WTC11 (cell line): Measurements from ENCODE around the gene CPEB1. TPM values are rescaled to one million over a fixed set of nuclear protein-coding genes. Genes with fewer than 3 reads are reported as not detected.

Source experiments
- AR ChIP-seq: fragments of 250-450 bp; sonication (Bioruptor Pico); IDR thresholded peaks from 2 replicates; pipeline ENCODE4 v1.9.0; 2021; ENCODE audit warnings: mild to moderate bottlenecking
- ATF2 ChIP-seq: sonication (generic); formaldehyde crosslinking; IDR thresholded peaks from 2 replicates; pipeline ENCODE4 v1.8.1; 2022; ENCODE audit warnings: low read depth, missing genetic modification reagents, borderline replicate concordance
- CDX4 ChIP-seq: fragments of 250-450 bp; sonication (Bioruptor Pico); IDR thresholded peaks from 2 replicates; pipeline ENCODE4 v1.9.0; 2021; ENCODE audit warnings: moderate library complexity, mild to moderate bottlenecking, inconsistent platforms, borderline replicate concordance
- CREM ChIP-seq: sonication (generic); formaldehyde crosslinking; IDR thresholded peaks from 2 replicates; pipeline ENCODE4 v1.8.1; 2022; ENCODE audit warnings: mild to moderate bottlenecking, missing genetic modification reagents, moderate library complexity
- CTCF ChIP-seq: fragments of 200-600 bp; IDR thresholded peaks from 2 replicates; pipeline ENCODE4 v1.8.0; 2022; ENCODE audit warnings: antibody characterized with exemption
- E2F1 ChIP-seq: sonication (generic); formaldehyde crosslinking; IDR thresholded peaks from 2 replicates; pipeline ENCODE4 v1.8.0; 2022; ENCODE audit warnings: mild to moderate bottlenecking, missing genetic modification reagents
- GTF2I ChIP-seq: fragments of 250-450 bp; sonication (Bioruptor Pico); conservative IDR thresholded peaks from 2 replicates; pipeline ENCODE4 v1.4.0; 2021; ENCODE audit warnings: mild to moderate bottlenecking
- HMGXB4 ChIP-seq: sonication (generic); formaldehyde crosslinking; IDR thresholded peaks from 2 replicates; pipeline ENCODE4 v1.8.1; 2023; ENCODE audit warnings: mild to moderate bottlenecking, moderate library complexity, missing genetic modification reagents
- IRF1 ChIP-seq: sonication (generic); formaldehyde crosslinking; IDR thresholded peaks from 2 replicates; pipeline ENCODE4 v1.8.0; 2023; ENCODE audit warnings: missing genetic modification reagents
- MAX ChIP-seq: sonication (generic); formaldehyde crosslinking; IDR thresholded peaks from 2 replicates; pipeline ENCODE4 v1.8.0; 2022; ENCODE audit warnings: mild to moderate bottlenecking, missing genetic modification reagents
- NFE2L1 ChIP-seq: sonication (generic); formaldehyde crosslinking; IDR thresholded peaks from 2 replicates; pipeline ENCODE4 v1.8.1; 2023; ENCODE audit warnings: missing genetic modification reagents
- NFYB ChIP-seq: sonication (generic); formaldehyde crosslinking; conservative IDR thresholded peaks from 2 replicates; pipeline ENCODE4 v1.8.0; 2022; ENCODE audit warnings: low read depth, missing genetic modification reagents
- OVOL2 ChIP-seq: fragments of 250-450 bp; sonication (Bioruptor Pico); IDR thresholded peaks from 2 replicates; pipeline ENCODE4 v1.9.0; 2021; ENCODE audit warnings: mild to moderate bottlenecking, borderline replicate concordance
- PREB ChIP-seq: sonication (generic); formaldehyde crosslinking; IDR thresholded peaks from 2 replicates; pipeline ENCODE4 v1.8.1; 2022; ENCODE audit warnings: mild to moderate bottlenecking, missing genetic modification reagents, moderate library complexity, borderline replicate concordance
- PRRX2 ChIP-seq: fragments of 250-450 bp; sonication (Bioruptor Pico); IDR thresholded peaks from 2 replicates; pipeline ENCODE4 v1.8.0; 2021; ENCODE audit warnings: mild to moderate bottlenecking
- ZBTB21 ChIP-seq: sonication (generic); formaldehyde crosslinking; IDR thresholded peaks from 2 replicates; pipeline ENCODE4 v1.8.1; 2023; ENCODE audit warnings: mild to moderate bottlenecking, missing genetic modification reagents, borderline replicate concordance
- ZBTB43 ChIP-seq: sonication (generic); formaldehyde crosslinking; IDR thresholded peaks from 2 replicates; pipeline ENCODE4 v1.8.1; 2023; ENCODE audit warnings: mild to moderate bottlenecking, missing genetic modification reagents
- ZMAT4 ChIP-seq: fragments of 250-450 bp; sonication (Bioruptor Pico); IDR thresholded peaks from 2 replicates; pipeline ENCODE4 v1.9.0; 2021; ENCODE audit warnings: mild to moderate bottlenecking
- ZNF121 ChIP-seq: sonication (generic); formaldehyde crosslinking; IDR thresholded peaks from 2 replicates; pipeline ENCODE4 v1.8.0; 2023; ENCODE audit warnings: missing genetic modification reagents
- ZNF281 ChIP-seq: sonication (generic); formaldehyde crosslinking; IDR thresholded peaks from 2 replicates; pipeline ENCODE4 v1.8.0; 2023; ENCODE audit warnings: mild to moderate bottlenecking, missing genetic modification reagents
- ZNF416 ChIP-seq: fragments of 250-450 bp; sonication (Bioruptor Pico); IDR thresholded peaks from 2 replicates; pipeline ENCODE4 v1.9.0; 2021; ENCODE audit warnings: mild to moderate bottlenecking, inconsistent platforms
- total RNA-seq: library from RNA; stranded (reverse); gene quantifications from 3 replicates; pipeline ENCODE4 v1.2.3, GENCODE V29; 2021

CPEB1 gene
- total RNA-seq, 1 experiment from 2014 or later = 2.5 TPM

- no peak for TF ChIP-seq ZBTB21 (CRISPR knock-in tag)
- TF ChIP-seq ZNF416 = no peak
- TF ChIP-seq CDX4 = no peak
- no peak for TF ChIP-seq ZMAT4 (CRISPR knock-in tag)
- TF ChIP-seq ZNF281 (CRISPR knock-in tag) = peak; percentile 75; the same call in 1 of the 2 replicates
- TF ChIP-seq IRF1 = peak; percentile 80; the same call in 1 of the 2 replicates
- no peak for TF ChIP-seq AR (CRISPR knock-in tag)
- TF ChIP-seq OVOL2 (CRISPR knock-in tag) = no peak
- TF ChIP-seq PRRX2 (CRISPR knock-in tag) = no peak
- no peak for TF ChIP-seq CTCF
- TF ChIP-seq ZNF121 (CRISPR knock-in tag) = no peak
- TF ChIP-seq CREM (CRISPR knock-in tag) = peak; percentile 32; the same call in 1 of the 2 replicates
- TF ChIP-seq ATF2 (CRISPR knock-in tag) = no peak
- no peak for TF ChIP-seq NFYB
- TF ChIP-seq HMGXB4 = no peak
- TF ChIP-seq ZBTB43 (CRISPR knock-in tag) = peak; percentile 70; the same call in 1 of the 2 replicates
- TF ChIP-seq GTF2I (CRISPR knock-in tag) = no peak
- peak; percentile 93; the same call in 1 of the 2 replicates for TF ChIP-seq PREB (CRISPR knock-in tag)
- TF ChIP-seq MAX (CRISPR knock-in tag) = peak; percentile 94
- 0 out of 2 replicates have a peak, but pooled peaks have one; percentile 64 for TF ChIP-seq E2F1 (CRISPR knock-in tag)
- TF ChIP-seq NFE2L1 (CRISPR knock-in tag) = peak; percentile 85; the same call in 1 of the 2 replicates
Measured at GRCh38 chr15:82663186-82663600, 16.0 kb upstream of the CPEB1 start (continued).
